Fibroblast of lung (primary cell): ENCODE measurements around the gene MTURN. TPM values are rescaled to one million over a fixed set of nuclear protein-coding genes. Genes with fewer than 3 reads are reported as not detected.

Source experiments
- DNase-seq, 2 donors: peaks; one replicate each; pipeline versions ENCODE4 v3.0.0 to v3.0.0-alpha.2; 2010; ENCODE audit warnings: low read depth in 2 of 2
- H2AFZ ChIP-seq: 2 replicates; pipeline ENCODE4 v1.5.1; 2012; ENCODE audit warnings: low read length, control low read depth, inconsistent platforms
- H3K27ac ChIP-seq: 2 replicates; pipeline ENCODE4 v1.5.1; 2011; ENCODE audit warnings: low read length, control low read depth; ENCODE audit not compliant: insufficient read depth
- H3K27me3 ChIP-seq: 2 replicates; pipeline ENCODE4 v1.5.1; 2011; ENCODE audit warnings: mild to moderate bottlenecking, low read length; ENCODE audit not compliant: control insufficient read depth, insufficient read depth
- H3K36me3 ChIP-seq: 2 replicates; pipeline ENCODE4 v1.5.1; 2011; ENCODE audit warnings: low read length; ENCODE audit not compliant: control insufficient read depth, insufficient read depth
- H3K4me1 ChIP-seq: 2 replicates; pipeline ENCODE4 v1.5.1; 2011; ENCODE audit warnings: low read length; ENCODE audit not compliant: control insufficient read depth, insufficient read depth; ENCODE audit errors: extremely low read depth
- H3K4me2 ChIP-seq: 2 replicates; pipeline ENCODE4 v1.5.1; 2011; ENCODE audit warnings: low read length, control low read depth; ENCODE audit not compliant: insufficient read depth; ENCODE audit errors: extremely low read depth
- H3K4me3 ChIP-seq, 4 experiments: fragments of 200-600 bp in 1 of 4; sonication (generic) in 1 of 4; replicated peaks in 1 of 4; 2 replicates each; pipeline ENCODE4 v1.5.1; 2011 to 2016; ENCODE audit warnings: low read length in 4 of 4, low read depth in 3 of 4, mild to moderate bottlenecking in 3 of 4, control low read depth in 2 of 4, inconsistent platforms in 1 of 4, mixed read lengths in 1 of 4; ENCODE audit not compliant: insufficient read depth in 1 of 4; ENCODE audit errors: control extremely low read depth in 1 of 4
- H3K79me2 ChIP-seq: 2 replicates; pipeline ENCODE4 v1.5.1; 2012; ENCODE audit warnings: mild to moderate bottlenecking, low read length, inconsistent platforms; ENCODE audit not compliant: control insufficient read depth, insufficient read depth
- H3K9ac ChIP-seq: 2 replicates; pipeline ENCODE4 v1.5.1; 2011; ENCODE audit warnings: mild to moderate bottlenecking, low read length, control low read depth; ENCODE audit not compliant: insufficient read depth
- H3K9me3 ChIP-seq: 2 replicates; pipeline ENCODE4 v1.5.1; 2012; ENCODE audit warnings: low read depth, low read length; ENCODE audit not compliant: control insufficient read depth, insufficient read depth
- H4K20me1 ChIP-seq: 2 replicates; pipeline ENCODE4 v1.5.1; 2011; ENCODE audit warnings: low read length; ENCODE audit not compliant: control insufficient read depth, insufficient read depth; ENCODE audit errors: extremely low read depth
- CTCF ChIP-seq, 2 donors: IDR thresholded peaks in 1 of 2; conservative IDR thresholded peaks in 1 of 2; 1 replicate in 1 of 2; 2 replicates in 1 of 2; pipeline ENCODE4 v1.5.1; 2011 to 2012; ENCODE audit warnings: low read length in 2 of 2, control low read depth in 1 of 2, inconsistent platforms in 1 of 2, low read depth in 1 of 2, mild to moderate bottlenecking in 1 of 2
- EZH2 ChIP-seq: IDR thresholded peaks from 2 replicates; pipeline ENCODE4 v1.5.1; 2012; ENCODE audit warnings: low read length, control low read depth, mild to moderate bottlenecking; ENCODE audit errors: missing control alignments
- polyA plus RNA-seq, 2 donors: library from polyadenylated mRNA; depleted of rRNA in 1 of 2; stranded (reverse) in 1 of 2; unstranded in 1 of 2; fragments of >200 nt; gene quantifications; 2 replicates each; pipeline ENCODE4 v1.2.1, GENCODE V29; 2011 to 2012; ENCODE audit warnings: missing spikeins in 1 of 2
- total RNA-seq: library from RNA; depleted of rRNA; stranded (reverse); fragments of >200 nt; gene quantifications from 2 replicates; pipeline ENCODE4 v1.2.1, GENCODE V29; 2014

Gene MTURN
- total and polyA plus RNA-seq, 2 donors (not counting 1 experiment from before 2014, with no cell fraction given), result 7.1 to 12.9 TPM

GRCh38 chr7:30200591-30200990 is 65.8 kb downstream of the MTURN start:
- Histone ChIP-seq H3K4me3 (no peak overlapping the region), H2AFZ (no peak overlapping the region), H3K9me3 (no peaks in the 10 kb centered on the region), H3K9ac (no peak overlapping the region), H4K20me1 (no peaks in the 10 kb centered on the region), H3K4me1 (no peaks in the 10 kb centered on the region), H3K79me2 (no peaks in the 10 kb centered on the region), H3K27me3 (no peaks in the 10 kb centered on the region), H3K27ac (no peak overlapping the region), H3K4me2 (no peak overlapping the region), H3K36me3 (no peaks in the 10 kb centered on the region)
- TF ChIP-seq EZH2 (no peak), CTCF (conservative IDR thresholded peaks at IDR 0.05 in 1 of 2, IDR thresholded peaks at IDR 0.05 in 1 of 2; ENCODE audit: low read depth in 1 of 2, low read length in 2 of 2) (no peak)
- no peak for DNase-seq

- Histone ChIP-seq H3K9ac (no peak overlapping the region), H3K27ac (no peak overlapping the region), H3K4me2 (no peak overlapping the region), H2AFZ (no peak overlapping the region), H4K20me1 (no peaks in the 10 kb centered on the region), H3K36me3 (no peaks in the 10 kb centered on the region), H3K9me3 (no peaks in the 10 kb centered on the region), H3K79me2 (no peaks in the 10 kb centered on the region), H3K4me3 (no peak overlapping the region), H3K4me1 (no peaks in the 10 kb centered on the region), H3K27me3 (no peaks in the 10 kb centered on the region)
- TF ChIP-seq EZH2 (no peak), CTCF (conservative IDR thresholded peaks at IDR 0.05 in 1 of 2, IDR thresholded peaks at IDR 0.05 in 1 of 2; ENCODE audit: low read depth in 1 of 2, low read length in 2 of 2) (no peak)
- DNase-seq, result no peak
Measured at GRCh38 chr7:30201161-30201666, 66.4 kb downstream of the MTURN start.

DNA sequence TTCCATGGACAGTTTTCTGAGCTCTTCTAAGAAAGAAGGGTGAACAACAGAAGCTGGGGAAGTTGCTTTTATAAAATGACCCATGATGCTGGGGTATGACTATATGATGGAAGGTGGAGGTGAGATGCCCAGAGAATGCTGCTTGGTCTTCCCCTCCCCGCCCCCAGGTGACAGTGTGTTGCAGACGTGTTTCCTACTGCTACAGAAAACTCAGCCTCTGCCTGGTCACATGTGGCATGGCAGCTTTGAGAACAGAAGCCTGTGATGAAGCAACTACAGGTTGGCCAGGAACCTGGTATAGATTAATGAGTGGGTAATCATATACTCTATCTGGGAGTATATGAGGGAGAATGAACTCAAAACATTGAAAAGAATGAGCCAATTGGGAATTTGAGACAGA is 67.1 kb downstream of the MTURN start:
- Histone ChIP-seq H3K27me3 (no peaks in the 10 kb centered on the region), H3K36me3 (no peaks in the 10 kb centered on the region), H3K4me1 (no peaks in the 10 kb centered on the region), H3K9me3 (no peaks in the 10 kb centered on the region), H3K9ac (no peak overlapping the region), H3K4me3 (no peak overlapping the region), H4K20me1 (no peaks in the 10 kb centered on the region), H3K79me2 (no peaks in the 10 kb centered on the region), H3K27ac (no peak overlapping the region), H3K4me2 (no peak overlapping the region), H2AFZ (no peak overlapping the region)
- no peak for DNase-seq
- TF ChIP-seq CTCF (conservative IDR thresholded peaks at IDR 0.05 in 1 of 2, IDR thresholded peaks at IDR 0.05 in 1 of 2; ENCODE audit: low read depth in 1 of 2, low read length in 2 of 2) (no peak), EZH2 (no peak)
